ENCODE results near the gene CHRM2. TPM values are rescaled to one million over a fixed set of nuclear protein-coding genes. Genes with fewer than 3 reads are reported as not detected.
A peak's percentile ranks its signal among the peaks of the same experiment; 100 is the strongest.
"Not testable (repeated sequence)": the region's sequence is repeated elsewhere in the genome, so short reads cannot be mapped to it uniquely, and the experiment has no call there.

The CHRM2 gene
- total RNA-seq = 1.1 TPM
- long read RNA-seq = 0 reads

- intact Hi-C loops (cut with DNase I) = no loop called here
- Histone ChIP-seq H3K9me3 (no peaks in the 10 kb centered on the region), H3K36me3 (no peaks in the 10 kb centered on the region), H3K27ac (no peak within 1 kb of the TSS), H3K4me1 (peaks cover 14% of the 10 kb centered on the region), H3K4me3 (peak within 1 kb of the TSS; percentile 39), H3K27me3 (peaks cover 47% of the 10 kb centered on the region)
- DNase-seq = no peak
- ATAC-seq = no peak
- TF ChIP-seq, protein P1, sequence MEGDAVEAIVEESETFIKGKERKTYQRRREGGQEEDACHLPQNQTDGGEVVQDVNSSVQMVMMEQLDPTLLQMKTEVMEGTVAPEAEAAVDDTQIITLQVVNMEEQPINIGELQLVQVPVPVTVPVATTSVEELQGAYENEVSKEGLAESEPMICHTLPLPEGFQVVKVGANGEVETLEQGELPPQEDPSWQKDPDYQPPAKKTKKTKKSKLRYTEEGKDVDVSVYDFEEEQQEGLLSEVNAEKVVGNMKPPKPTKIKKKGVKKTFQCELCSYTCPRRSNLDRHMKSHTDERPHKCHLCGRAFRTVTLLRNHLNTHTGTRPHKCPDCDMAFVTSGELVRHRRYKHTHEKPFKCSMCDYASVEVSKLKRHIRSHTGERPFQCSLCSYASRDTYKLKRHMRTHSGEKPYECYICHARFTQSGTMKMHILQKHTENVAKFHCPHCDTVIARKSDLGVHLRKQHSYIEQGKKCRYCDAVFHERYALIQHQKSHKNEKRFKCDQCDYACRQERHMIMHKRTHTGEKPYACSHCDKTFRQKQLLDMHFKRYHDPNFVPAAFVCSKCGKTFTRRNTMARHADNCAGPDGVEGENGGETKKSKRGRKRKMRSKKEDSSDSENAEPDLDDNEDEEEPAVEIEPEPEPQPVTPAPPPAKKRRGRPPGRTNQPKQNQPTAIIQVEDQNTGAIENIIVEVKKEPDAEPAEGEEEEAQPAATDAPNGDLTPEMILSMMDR (IDR thresholded peaks at IDR 0.05) = no peak
Observed at GRCh38 chr7:136868496-136869000, at the start of gene CHRM2. Gene CHRM2, plus strand, starts transcription at chr7:136868652. Its CDS starts 146,214 bp downstream, at chr7:137014866.

DNA sequence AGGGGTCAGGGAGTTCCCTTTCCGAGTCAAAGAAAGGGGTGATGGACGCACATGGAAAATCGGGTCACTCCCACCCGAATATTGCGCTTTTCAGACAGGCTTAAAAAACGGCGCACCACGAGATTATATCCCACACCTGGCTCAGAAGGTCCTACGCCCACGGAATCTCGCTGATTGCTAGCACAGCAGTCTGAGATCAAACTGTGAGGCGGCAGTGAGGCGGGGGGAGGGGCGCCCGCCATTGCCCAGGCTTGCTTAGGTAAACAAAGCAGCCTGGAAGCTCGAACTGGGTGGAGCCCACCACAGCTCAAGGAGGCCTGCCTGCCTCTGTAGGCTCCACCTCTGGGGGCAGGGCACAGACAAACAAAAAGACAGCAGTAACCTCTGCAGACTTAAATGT lies 37.1 kb upstream of the CHRM2 start:
- ATAC-seq; H3K36me3 ChIP-seq; H3K4me3 ChIP-seq; H3K27me3 ChIP-seq; H3K9me3 ChIP-seq; intact Hi-C loops (cut with DNase I); H3K27ac ChIP-seq; H3K4me1 ChIP-seq; DNase-seq: not testable (repeated sequence)

DNA sequence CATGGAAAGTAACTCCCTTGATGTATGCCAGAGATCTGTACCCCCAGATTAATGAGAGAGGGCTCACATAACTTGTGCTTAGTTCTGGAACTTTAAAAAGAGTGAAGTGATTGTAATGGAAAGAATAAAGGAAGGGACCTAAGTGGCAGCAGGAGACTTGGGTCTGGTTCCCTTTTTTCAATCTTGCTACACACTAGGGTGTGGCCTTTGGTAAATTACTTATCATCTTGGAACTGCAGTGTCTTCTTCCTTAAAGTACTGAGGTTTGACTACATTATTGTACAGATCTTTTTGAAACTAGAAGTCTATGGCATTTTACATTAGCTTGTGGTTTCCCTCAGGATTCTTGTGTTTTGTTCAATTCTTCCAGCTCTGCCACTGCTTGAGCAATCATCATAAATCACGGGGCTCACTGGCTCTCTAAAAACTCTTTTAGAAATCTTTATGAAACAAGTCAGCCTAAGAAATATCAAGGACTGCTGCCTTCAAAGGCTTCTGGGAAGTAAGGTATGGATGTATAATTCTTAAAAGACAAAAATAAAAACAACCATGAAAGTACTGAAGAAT lies 22.5 kb upstream of the CHRM2 start:
- Histone ChIP-seq H3K4me1 (no peaks in the 10 kb centered on the region), H3K27me3 (no peaks in the 10 kb centered on the region), H3K36me3 (no peaks in the 10 kb centered on the region), H3K27ac (no peak overlapping the region), H3K4me3 (no peak overlapping the region), H3K9me3 (no peaks in the 10 kb centered on the region)
- intact Hi-C loops (cut with DNase I) = no loop called here
- TF ChIP-seq, protein P1 (IDR thresholded peaks at IDR 0.05) = no peak
- no peak for DNase-seq
- ATAC-seq = no peak

GRCh38 chr7:136847858-136848257 lies 20.6 kb upstream of the CHRM2 start:
- TF ChIP-seq, protein P1 (IDR thresholded peaks at IDR 0.05) = no peak
- Histone ChIP-seq H3K4me3 (no peak overlapping the region), H3K27ac (no peak overlapping the region), H3K4me1 (no peaks in the 10 kb centered on the region), H3K36me3 (no peaks in the 10 kb centered on the region), H3K27me3 (no peaks in the 10 kb centered on the region), H3K9me3 (no peaks in the 10 kb centered on the region)
- intact Hi-C loops (cut with DNase I) = no loop called here
- DNase-seq = no peak
- no peak for ATAC-seq

DNA sequence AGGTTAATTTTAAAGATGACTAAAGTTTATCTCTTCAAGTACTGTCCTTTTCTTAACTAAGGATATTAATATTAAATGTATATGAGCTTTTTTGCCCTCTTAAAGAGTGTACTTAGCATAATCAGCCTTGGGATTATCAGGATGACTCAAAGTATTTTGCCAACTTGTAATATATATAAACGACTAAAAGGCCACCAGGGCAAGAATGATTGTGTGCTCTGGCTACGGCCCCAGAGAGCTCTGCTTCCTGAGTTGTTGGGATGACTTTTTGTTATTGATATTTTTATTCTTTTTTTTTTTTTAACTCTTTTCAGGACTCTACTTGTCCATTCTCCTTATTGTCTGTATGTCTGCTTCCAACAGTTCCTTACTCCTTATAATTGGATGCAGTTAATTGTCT lies 14.8 kb upstream of the CHRM2 start:
- ATAC-seq (no peak), DNase-seq (no peak)
- no peaks in the 10 kb centered on the region for H3K36me3 ChIP-seq
- H3K27me3 ChIP-seq = no peaks in the 10 kb centered on the region
- TF ChIP-seq, protein P1 (IDR thresholded peaks at IDR 0.05) = no peak
- H3K4me3 ChIP-seq = no peak overlapping the region
- intact Hi-C loops (cut with DNase I) = no loop called here
- no peak overlapping the region for H3K27ac ChIP-seq
- H3K9me3 ChIP-seq = no peaks in the 10 kb centered on the region
- H3K4me1 ChIP-seq = no peaks in the 10 kb centered on the region

- DNase-seq (no peak), ATAC-seq (no peak)
- H3K4me3 ChIP-seq = no peak overlapping the region
- H3K27ac ChIP-seq = no peak overlapping the region
- no peaks in the 10 kb centered on the region for H3K4me1 ChIP-seq
- no peaks in the 10 kb centered on the region for H3K27me3 ChIP-seq
- TF ChIP-seq, protein P1 (IDR thresholded peaks at IDR 0.05) = no peak
- intact Hi-C loops (cut with DNase I) = no loop called here
- no peaks in the 10 kb centered on the region for H3K9me3 ChIP-seq
- H3K36me3 ChIP-seq = no peaks in the 10 kb centered on the region
Observed at GRCh38 chr7:136857573-136857972, 10.9 kb upstream of the CHRM2 start.

Measured in upper lobe of right lung (tissue), 1 donor.